ENCODE data around the gene PDZD2.

The PDZD2 gene

GRCh38 chr5:31605920-31606319, 33.0 kb upstream of the PDZD2 start:
- Histone ChIP-seq H3K4me1 (ENCODE audit: low read length) (no peaks in the 10 kb centered on the region), H3K4me3 (ENCODE audit: low read length) (no peak overlapping the region), H3K27me3 (replicated peaks; ENCODE audit: insufficient read depth, low read length) (no peaks in the 10 kb centered on the region), H3K9me3 (replicated peaks; ENCODE audit: insufficient read depth, low read length) (no peaks in the 10 kb centered on the region), H2AFZ (ENCODE audit: low read length) (no peak overlapping the region), H3K27ac (ENCODE audit: low read length) (no peak overlapping the region), H4K20me1 (ENCODE audit: insufficient read depth, low read length) (no peaks in the 10 kb centered on the region), H3K9ac (ENCODE audit: low read length) (no peak overlapping the region), H3K36me3 (replicated peaks; ENCODE audit: insufficient read depth, low read length) (no peaks in the 10 kb centered on the region), H3K4me2 (ENCODE audit: low read depth, low read length) (no peak overlapping the region), H3K79me2 (ENCODE audit: low read length) (no peaks in the 10 kb centered on the region), H3K9me2 (replicated peaks; ENCODE audit: insufficient read depth, low read length) (no peaks in the 10 kb centered on the region), H3F3A (ENCODE audit: insufficient read depth, low read length) (no peaks in the 10 kb centered on the region)
- DNase-seq, result no peak
- TF ChIP-seq EZH2phosphoT487 (IDR thresholded peaks at IDR 0.05; ENCODE audit: low read length), result no peak
- TF ChIP-seq EZH2 (optimal IDR thresholded peaks at IDR 0.05; ENCODE audit: low read depth, low read length), result no peak
- TF ChIP-seq, protein P1, sequence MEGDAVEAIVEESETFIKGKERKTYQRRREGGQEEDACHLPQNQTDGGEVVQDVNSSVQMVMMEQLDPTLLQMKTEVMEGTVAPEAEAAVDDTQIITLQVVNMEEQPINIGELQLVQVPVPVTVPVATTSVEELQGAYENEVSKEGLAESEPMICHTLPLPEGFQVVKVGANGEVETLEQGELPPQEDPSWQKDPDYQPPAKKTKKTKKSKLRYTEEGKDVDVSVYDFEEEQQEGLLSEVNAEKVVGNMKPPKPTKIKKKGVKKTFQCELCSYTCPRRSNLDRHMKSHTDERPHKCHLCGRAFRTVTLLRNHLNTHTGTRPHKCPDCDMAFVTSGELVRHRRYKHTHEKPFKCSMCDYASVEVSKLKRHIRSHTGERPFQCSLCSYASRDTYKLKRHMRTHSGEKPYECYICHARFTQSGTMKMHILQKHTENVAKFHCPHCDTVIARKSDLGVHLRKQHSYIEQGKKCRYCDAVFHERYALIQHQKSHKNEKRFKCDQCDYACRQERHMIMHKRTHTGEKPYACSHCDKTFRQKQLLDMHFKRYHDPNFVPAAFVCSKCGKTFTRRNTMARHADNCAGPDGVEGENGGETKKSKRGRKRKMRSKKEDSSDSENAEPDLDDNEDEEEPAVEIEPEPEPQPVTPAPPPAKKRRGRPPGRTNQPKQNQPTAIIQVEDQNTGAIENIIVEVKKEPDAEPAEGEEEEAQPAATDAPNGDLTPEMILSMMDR (IDR thresholded peaks at IDR 0.05; ENCODE audit: low read length), result no peak

- no peak for TF ChIP-seq EZH2phosphoT487 (IDR thresholded peaks at IDR 0.05; ENCODE audit: low read length)
- TF ChIP-seq, protein P1 (IDR thresholded peaks at IDR 0.05; ENCODE audit: low read length), result no peak
- no peak for TF ChIP-seq EZH2 (optimal IDR thresholded peaks at IDR 0.05; ENCODE audit: low read depth, low read length)
- H3K4me3 ChIP-seq (ENCODE audit: low read length), result no peak overlapping the region
Observed at GRCh38 chr5:31607546-31607945, 31.4 kb upstream of the PDZD2 start.

DNA sequence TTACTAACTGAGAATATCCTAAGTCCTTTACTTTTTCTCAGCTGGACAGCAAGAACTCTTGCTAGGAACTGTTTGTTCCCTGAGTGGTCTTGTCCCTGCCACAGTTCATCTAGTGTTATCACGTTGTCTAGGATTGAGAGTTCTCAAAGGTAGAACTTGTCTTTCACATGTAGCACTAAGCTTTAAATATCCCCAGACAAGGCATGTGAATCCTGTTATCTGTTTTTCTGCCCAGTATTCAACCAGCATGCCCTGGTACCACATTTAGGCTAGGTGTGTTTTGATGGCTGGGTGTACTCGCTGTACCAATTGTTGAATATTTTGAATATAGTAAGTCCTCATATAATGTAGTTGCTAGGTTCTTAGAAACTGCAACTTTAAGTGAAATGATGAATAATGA, 27.9 kb upstream of the PDZD2 start:
- H3K27ac ChIP-seq (ENCODE audit: low read length), result no peak overlapping the region
- H3K9me2 ChIP-seq (replicated peaks; ENCODE audit: insufficient read depth, low read length), result no peaks in the 10 kb centered on the region
- no peaks in the 10 kb centered on the region for H3K27me3 ChIP-seq (replicated peaks; ENCODE audit: insufficient read depth, low read length)
- no peaks in the 10 kb centered on the region for H3K79me2 ChIP-seq (ENCODE audit: low read length)
- H3K4me3 ChIP-seq (ENCODE audit: low read length), result no peak overlapping the region
- no peaks in the 10 kb centered on the region for H3K9me3 ChIP-seq (replicated peaks; ENCODE audit: insufficient read depth, low read length)
- TF ChIP-seq, protein P1 (IDR thresholded peaks at IDR 0.05; ENCODE audit: low read length), result no peak
- no peak for TF ChIP-seq EZH2phosphoT487 (IDR thresholded peaks at IDR 0.05; ENCODE audit: low read length)
- no peak for TF ChIP-seq EZH2 (optimal IDR thresholded peaks at IDR 0.05; ENCODE audit: low read depth, low read length)
- no peaks in the 10 kb centered on the region for H3K4me1 ChIP-seq (ENCODE audit: low read length)
- no peaks in the 10 kb centered on the region for H3F3A ChIP-seq (ENCODE audit: insufficient read depth, low read length)
- no peak overlapping the region for H3K4me2 ChIP-seq (ENCODE audit: low read depth, low read length)
- no peak for DNase-seq
- no peaks in the 10 kb centered on the region for H3K36me3 ChIP-seq (replicated peaks; ENCODE audit: insufficient read depth, low read length)
- H2AFZ ChIP-seq (ENCODE audit: low read length), result no peak overlapping the region
- H3K9ac ChIP-seq (ENCODE audit: low read length), result no peak overlapping the region
- no peaks in the 10 kb centered on the region for H4K20me1 ChIP-seq (ENCODE audit: insufficient read depth, low read length)

More at GRCh38 chr5:31607546-31607945, 31.4 kb upstream of the PDZD2 start:
- no peak for DNase-seq
- Histone ChIP-seq H2AFZ (ENCODE audit: low read length) (no peak overlapping the region), H3F3A (ENCODE audit: insufficient read depth, low read length) (no peaks in the 10 kb centered on the region), H3K4me2 (ENCODE audit: low read depth, low read length) (no peak overlapping the region), H3K9ac (ENCODE audit: low read length) (no peak overlapping the region), H3K9me3 (replicated peaks; ENCODE audit: insufficient read depth, low read length) (no peaks in the 10 kb centered on the region), H3K79me2 (ENCODE audit: low read length) (no peaks in the 10 kb centered on the region), H3K9me2 (replicated peaks; ENCODE audit: insufficient read depth, low read length) (no peaks in the 10 kb centered on the region), H3K4me1 (ENCODE audit: low read length) (no peaks in the 10 kb centered on the region), H4K20me1 (ENCODE audit: insufficient read depth, low read length) (no peaks in the 10 kb centered on the region), H3K36me3 (replicated peaks; ENCODE audit: insufficient read depth, low read length) (no peaks in the 10 kb centered on the region), H3K27me3 (replicated peaks; ENCODE audit: insufficient read depth, low read length) (no peaks in the 10 kb centered on the region), H3K27ac (ENCODE audit: low read length) (no peak overlapping the region)

Measured in MM.1S (cell line).